Stimulated activated CD8-positive, alpha-beta memory T cell treated with anti-CD3 and anti-CD28 coated beads, Interleukin-15, amount 100 ng/mL, for 1 hour (primary cell): ENCODE results near the gene FGFR3.

Experiments
- DNase-seq: peaks from one replicate; pipeline ENCODE4 v3.0.0-alpha.2; 2020; ENCODE audit warnings: low read depth

FGFR3 gene

GRCh38 chr4:1770791-1771231 is 22.3 kb upstream of the FGFR3 start:
- no peak for DNase-seq

GRCh38 chr4:1771555-1772305 is 21.4 kb upstream of the FGFR3 start:
- DNase-seq: no peak

GRCh38 chr4:1772853-1773538 is 20.1 kb upstream of the FGFR3 start:
- no peak for DNase-seq

- no peak for DNase-seq
These were observed 19.3 kb upstream of the FGFR3 start for GRCh38 chr4:1773754-1774153.

GRCh38 chr4:1775731-1776500 is 17.2 kb upstream of the FGFR3 start:
- DNase-seq: no peak

GRCh38 chr4:1776521-1777161 is 16.5 kb upstream of the FGFR3 start:
- DNase-seq: no peak

GRCh38 chr4:1777822-1778641 is 15.1 kb upstream of the FGFR3 start:
- DNase-seq: no peak

GRCh38 chr4:1778642-1779392 is 14.3 kb upstream of the FGFR3 start:
- no peak for DNase-seq

- DNase-seq: no peak
These were observed 13.3 kb upstream of the FGFR3 start for GRCh38 chr4:1779588-1780382.

GRCh38 chr4:1780435-1780834 is 12.7 kb upstream of the FGFR3 start:
- no peak for DNase-seq

GRCh38 chr4:1783015-1783414 is 10.1 kb upstream of the FGFR3 start:
- DNase-seq: no peak

- no peak for DNase-seq
These were observed 9.1 kb upstream of the FGFR3 start for GRCh38 chr4:1783970-1784369.

- no peak for DNase-seq
These were observed 8.7 kb upstream of the FGFR3 start for GRCh38 chr4:1784395-1784788.

- DNase-seq: no peak
These were observed 8.1 kb upstream of the FGFR3 start for GRCh38 chr4:1784789-1785591.

GRCh38 chr4:1785592-1785991 is 7.5 kb upstream of the FGFR3 start:
- no peak for DNase-seq

- no peak for DNase-seq
These were observed 6.3 kb upstream of the FGFR3 start for GRCh38 chr4:1786544-1787362.

GRCh38 chr4:1787411-1788077 is 5.5 kb upstream of the FGFR3 start:
- no peak for DNase-seq
